Embryonic facial prominence (tissue), 1 donor: ENCODE measurements around the gene TRAK1.

Source experiments
- DNase-seq: peaks from one replicate; pipeline ENCODE4 v3.0.0-alpha.2; 2016; ENCODE audit errors: extremely low spot score

The TRAK1 gene

GRCh38 chr3:42177801-42178150 is 86.6 kb downstream of the TRAK1 start:
- no peak for DNase-seq

DNA sequence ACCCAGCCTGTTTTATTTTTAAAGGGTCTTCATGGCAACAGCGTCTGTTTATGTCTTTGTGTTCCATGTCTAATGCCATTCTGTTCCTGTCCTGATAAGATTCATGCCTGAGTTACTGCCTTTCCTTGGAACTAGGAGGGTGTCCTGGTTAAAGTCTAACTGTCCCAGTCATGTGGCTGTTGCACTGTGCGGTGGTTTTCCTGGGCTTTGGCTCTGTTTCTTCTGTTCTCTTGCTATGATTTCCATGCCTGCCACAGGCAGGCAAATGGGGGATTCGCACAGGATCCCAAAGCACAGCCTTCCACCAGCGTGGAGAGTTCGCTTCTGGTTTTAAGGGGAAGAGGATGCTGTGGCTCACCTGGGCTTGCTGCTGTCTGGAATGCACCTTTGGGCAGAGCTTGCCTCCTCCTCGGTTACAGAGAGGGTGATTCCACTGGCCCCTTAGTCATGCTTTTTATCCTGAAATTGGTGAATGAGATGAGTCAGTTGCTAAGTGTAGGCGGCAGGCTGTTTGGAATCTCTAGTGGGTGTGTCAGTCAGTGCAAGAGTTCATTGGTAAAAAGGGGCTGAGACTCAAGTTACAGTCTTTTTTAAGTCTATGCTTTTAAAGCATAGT is 88.1 kb downstream of the TRAK1 start:
- DNase-seq: peak; percentile 59

GRCh38 chr3:42180901-42181300 is 89.7 kb downstream of the TRAK1 start:
- no peak for DNase-seq

- no peak for DNase-seq
These were observed 91.4 kb downstream of the TRAK1 start for GRCh38 chr3:42182555-42182954.

DNA sequence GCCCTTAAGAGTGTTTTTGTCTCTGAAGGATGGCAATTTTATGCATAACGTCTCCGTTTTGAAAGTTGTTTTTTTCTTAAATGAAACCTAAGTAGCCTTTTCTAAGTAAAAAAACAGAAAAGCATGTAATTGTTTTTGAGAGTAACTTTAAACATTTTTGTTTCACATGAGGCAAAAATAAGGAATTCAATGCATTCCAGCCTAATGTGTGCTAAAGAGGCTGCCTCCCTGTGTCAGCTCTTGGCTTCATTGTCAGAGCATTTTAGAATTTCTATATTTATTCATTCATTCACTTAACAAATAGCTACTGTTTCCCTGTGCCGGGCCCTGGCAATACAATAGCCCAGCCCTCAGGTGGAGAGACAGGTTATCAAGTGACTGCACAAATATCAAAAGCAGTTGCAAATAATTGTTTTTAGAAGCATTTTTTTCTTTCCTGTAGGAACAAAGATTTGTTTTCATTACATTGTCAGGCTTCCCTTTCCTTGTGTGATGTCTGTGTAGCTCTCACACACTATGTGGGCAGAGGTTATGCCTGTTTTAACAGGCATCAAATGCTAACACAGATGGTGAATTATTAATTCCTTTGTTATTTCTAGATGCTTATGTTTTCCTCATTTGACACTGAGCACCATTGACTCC is 93.0 kb downstream of the TRAK1 start:
- no peak for DNase-seq

DNA sequence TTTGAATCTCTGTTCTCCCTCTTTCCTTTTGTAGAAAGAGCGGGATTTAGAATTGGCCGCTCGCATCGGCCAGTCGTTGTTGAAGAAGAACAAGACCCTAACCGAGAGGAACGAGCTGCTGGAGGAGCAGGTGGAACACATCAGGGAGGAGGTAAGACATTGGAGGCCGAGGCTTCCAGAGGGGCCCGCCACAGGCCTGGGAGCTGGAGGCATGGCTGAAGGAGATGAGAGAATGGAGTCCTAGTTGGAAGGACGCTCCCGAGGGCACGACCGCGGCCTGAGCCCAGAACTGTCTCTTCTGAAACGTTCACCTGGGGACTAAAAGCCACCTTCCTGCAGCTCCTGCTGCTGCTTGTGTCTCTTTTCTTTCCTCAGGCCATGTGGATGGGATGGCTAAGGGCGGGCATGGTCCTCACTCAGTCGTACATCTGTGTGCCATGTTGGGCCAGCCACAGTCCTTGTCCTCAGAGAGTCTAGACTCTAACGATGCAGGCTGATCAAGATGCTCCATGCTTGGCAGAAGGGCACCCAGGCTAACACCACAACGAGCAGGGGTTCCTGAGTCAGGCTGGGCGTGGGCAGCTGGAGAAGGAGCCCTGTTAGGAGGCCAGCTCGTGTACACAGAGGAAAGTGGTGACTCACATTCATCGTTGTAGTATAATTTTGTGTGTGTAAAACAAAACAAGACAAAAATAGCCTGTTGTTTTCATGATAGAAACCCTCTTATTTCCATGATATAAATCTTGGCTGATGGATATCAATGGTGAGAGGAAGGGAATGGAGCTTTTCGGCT is 93.7 kb downstream of the TRAK1 start:
- no peak for DNase-seq

- DNase-seq: no peak
These were observed 96.8 kb downstream of the TRAK1 start for GRCh38 chr3:42187936-42188335.

DNA sequence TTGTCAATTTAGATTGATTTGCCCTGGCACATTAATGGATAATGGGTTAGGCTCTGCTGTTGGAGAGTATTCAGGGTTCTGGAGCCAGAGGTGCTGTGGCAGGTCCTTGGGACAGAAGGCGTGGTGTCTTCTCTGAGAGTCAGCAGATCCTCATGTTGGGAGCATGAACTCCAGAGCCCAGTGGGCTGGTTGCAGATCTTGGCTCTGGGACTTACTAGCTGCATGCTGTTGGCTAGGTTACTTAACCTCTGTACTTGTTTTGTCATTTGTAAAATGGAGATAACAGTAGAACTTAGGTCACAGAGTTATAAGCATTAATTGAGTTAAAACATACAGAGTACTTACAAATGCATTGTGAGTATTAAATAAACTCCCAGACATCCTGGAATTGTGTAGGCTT is 97.2 kb downstream of the TRAK1 start:
- no peak for DNase-seq

- no peak for DNase-seq
These were observed 97.9 kb downstream of the TRAK1 start for GRCh38 chr3:42189001-42189460.

- DNase-seq: no peak
These were observed 98.6 kb downstream of the TRAK1 start for GRCh38 chr3:42189736-42190135.

DNA sequence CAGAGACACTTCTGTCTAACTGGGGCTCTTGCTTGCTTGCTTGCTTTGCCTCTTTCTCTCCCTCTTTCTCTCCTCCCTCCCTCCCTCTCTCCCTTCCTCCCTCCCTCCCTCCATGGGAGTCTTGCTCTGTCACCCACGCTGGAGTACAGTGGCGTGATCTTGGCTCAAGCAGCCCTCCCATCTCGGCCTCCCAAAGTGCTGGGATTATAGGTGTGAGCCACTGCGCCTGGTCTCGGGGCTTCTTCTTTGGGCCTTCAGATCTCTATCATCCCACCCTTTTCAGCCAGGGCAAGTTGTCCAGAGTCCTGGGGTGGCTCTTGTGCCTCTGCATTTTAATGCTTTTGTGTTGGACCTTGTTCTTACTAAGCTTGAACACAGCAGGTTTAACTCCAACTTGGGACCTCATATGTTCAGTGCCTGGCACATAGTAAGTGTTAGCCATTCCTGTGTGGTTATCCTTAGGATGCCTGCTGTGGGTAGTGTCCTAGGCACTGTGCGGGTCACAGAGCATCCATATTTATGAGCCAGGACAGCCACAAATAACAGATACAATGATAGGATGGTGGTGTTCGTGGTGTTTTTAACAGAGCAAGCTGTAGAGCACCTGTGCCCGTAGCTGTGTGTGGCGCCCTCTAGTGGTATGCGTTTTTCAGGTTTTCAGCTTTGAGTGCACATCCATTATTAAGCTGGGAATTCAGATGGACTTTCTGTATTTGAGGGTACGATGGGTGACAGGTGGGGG is 99.7 kb downstream of the TRAK1 start:
- DNase-seq: no peak

DNA sequence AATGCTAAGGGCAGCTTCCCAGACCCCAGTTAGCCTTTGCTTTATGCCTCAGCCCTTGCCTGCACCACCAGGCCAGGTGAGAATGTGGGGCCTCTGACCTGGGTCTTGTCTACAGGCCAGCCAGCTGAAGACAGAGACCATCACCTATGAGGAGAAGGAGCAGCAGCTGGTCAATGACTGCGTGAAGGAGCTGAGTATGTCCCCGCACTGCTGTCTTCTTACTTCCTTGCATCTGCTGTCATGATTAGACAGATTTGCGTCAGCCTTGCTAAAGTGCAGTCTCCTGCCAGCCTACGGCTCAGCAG is 100.2 kb downstream of the TRAK1 start:
- no peak for DNase-seq

DNA sequence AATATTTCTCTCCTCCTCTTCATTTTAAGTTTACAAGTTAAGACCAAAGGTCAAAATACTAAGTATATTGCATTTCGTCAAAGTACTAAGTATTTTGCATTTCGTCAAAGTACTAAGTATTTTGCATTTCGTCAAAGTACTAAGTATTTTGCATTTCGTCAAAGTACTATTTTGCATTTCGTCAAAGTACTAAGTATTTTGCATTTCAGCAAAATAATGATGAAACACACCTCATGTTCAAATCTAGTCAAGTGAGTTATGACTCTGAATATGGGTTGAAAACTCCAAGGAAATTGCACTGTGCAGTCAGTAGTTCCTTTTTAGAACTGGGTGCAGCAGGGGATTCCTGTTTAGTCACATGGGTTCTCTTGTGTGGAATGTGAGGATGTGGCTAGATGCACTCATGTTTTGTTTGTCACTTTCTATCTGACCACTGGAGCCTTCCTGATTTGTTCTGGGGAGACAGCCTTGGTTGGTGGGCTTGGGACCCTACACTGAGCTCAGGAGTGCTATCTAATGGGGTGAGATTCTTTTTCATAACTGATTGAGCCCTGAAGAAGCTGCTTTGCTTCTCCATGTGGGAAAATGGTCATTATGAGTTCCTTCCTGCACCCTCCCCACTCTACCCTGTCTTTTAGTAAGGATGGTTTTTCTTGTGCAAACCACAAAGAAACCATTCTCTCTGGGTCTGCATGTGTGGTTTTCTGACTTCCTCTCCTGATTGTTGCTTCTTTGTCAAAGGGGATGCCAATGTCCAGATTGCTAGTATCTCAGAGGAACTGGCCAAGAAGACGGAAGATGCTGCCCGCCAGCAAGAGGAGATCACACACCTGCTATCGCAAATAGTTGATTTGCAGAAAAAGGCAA is 101.4 kb downstream of the TRAK1 start:
- DNase-seq: no peak

DNA sequence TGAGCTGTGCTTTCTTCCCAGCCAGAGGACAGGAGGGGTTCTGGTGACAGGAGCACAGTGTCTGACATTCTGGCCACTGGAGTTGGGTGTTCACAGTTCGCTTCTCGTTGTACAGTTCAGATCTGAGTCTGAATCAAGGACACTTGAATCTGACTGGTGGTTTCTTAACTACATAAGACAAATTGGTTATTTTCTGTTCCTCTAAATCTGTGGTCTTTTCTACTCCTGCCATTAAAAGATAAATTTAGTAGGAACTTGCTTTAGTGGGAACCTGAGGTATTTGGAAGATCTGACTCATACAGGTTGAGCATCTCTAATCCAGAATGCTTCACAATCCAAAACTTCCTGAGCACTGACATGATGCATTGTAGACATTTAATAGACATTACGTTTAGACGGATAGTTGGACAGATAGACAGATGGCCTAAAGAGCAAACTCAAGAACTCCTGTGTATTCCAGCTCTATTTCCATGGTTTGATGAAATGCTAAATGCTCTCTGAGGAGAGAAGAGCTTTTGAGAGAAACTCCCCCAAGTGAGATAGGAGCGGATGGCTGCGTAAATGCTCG is 103.9 kb downstream of the TRAK1 start:
- no peak for DNase-seq

DNA sequence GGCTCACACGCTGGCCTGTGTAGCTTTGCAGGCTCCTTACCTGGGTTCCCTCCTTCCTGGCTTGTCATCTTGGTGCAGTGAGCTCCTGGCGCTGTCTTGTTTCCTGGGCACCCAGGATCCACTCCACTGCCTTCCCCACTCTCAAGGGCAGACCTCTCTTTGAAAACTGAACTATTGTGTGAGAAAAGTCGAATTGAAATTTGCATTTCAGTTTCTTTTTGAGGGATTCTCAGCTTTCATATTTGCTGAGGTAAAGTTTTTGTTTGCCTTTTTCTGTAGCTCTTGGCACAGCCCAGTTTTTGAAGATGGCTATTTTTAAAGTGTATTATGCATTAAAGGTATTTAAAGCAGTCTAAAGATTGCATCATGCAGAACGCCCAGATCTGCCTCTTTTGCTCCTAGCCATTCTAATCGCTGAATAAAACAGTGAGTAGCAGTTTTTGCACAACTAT is 104.7 kb downstream of the TRAK1 start:
- DNase-seq: no peak

DNA sequence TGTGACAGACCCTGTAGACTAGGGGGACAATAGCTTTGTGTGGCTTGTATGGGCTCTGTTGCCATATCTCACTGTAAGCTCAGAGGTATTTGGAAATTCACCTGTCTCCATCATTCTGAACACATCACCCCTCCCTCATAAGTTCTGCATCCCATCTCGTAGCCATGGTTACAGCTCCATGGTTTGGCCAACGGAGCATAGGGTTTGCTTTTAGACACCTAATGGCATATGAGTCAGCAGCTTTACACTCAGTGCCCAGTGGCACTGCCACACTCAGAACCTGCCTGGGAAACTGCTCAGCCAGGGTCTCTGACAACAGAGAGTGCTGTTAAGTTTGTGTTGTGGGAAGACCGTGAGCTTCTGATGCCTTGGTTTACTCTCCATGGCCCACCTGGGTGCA is 107.6 kb downstream of the TRAK1 start:
- DNase-seq: no peak

DNA sequence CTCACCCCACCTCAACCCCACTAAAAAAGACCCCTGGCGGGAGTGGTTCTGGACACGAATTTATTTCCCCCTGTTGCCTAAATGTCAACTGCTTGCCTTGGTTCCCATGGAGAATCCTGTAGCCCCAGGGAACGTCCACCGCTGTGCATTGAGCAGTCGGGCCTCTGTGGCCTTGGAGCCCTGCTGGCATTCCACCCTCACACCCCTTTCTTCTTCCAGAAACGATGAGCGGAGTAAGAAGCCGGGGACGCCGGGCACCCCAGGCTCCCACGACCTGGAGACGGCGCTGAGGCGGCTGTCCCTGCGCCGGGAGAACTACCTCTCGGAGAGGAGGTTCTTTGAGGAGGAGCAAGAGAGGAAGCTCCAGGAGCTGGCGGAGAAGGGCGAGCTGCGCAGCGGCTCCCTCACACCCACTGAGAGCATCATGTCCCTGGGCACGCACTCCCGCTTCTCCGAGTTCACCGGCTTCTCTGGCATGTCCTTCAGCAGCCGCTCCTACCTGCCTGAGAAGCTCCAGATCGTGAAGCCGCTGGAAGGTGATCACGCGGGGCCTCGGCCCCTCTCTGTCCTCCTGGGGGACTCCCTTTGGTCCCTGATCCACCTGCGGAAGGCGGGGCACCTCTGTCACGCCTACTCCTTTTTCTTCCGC is 111.2 kb downstream of the TRAK1 start:
- no peak for DNase-seq

DNA sequence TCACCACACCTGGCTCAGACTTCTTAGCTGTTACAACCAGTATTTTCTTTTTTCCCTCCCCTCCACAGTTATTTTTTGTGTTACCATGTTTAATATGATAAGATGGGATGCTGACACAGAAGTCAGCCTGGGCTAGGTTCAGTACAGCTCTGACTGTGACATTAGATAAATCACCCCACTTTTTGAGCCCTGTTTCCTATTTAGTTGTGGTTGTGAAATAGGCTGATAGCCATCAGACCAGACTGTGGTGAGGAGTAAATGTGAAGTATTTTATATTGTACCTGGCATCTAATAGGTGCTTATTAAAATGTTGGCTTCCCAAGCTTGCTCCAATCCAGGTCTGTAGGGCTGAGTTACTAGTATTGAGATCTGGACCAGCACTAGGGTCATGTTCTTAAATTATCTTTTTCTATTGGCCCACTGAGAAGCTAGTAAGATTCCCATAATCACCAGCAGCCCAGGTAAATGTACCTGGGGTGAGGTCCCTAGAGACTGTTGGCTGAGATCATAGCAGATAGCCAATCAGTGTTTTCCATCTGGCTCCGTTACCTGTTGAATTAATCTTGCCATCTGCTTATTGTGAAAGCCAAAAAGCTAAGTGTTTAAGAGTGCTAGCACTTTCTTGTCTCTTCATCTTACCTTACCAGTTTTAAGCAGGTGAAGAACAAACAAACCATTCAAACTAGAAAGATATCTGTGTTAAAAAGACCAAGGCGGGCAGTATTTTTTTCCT is 113.9 kb downstream of the TRAK1 start:
- DNase-seq: no peak

GRCh38 chr3:42205800-42206514 is 114.8 kb downstream of the TRAK1 start:
- no peak for DNase-seq
